HFFc6 (cell line): ENCODE measurements around the gene CHRM4. TPM values are rescaled to one million over a fixed set of nuclear protein-coding genes. Genes with fewer than 3 reads are reported as not detected.

Experiments
- DNase-seq: peaks from one replicate; pipeline ENCODE4 v3.0.0-alpha.2; 2018
- H3K27ac Mint-ChIP-seq: 2 replicates; pipeline ENCODE4 v1.8.0; 2020; ENCODE audit warnings: mild to moderate bottlenecking, mixed read lengths
- H3K27me3 Mint-ChIP-seq: 2 replicates; pipeline ENCODE4 v1.8.0; 2021; ENCODE audit warnings: mild to moderate bottlenecking, moderate library complexity, mixed read lengths; ENCODE audit not compliant: insufficient read depth
- H3K36me3 Mint-ChIP-seq: 2 replicates; pipeline ENCODE4 v1.8.0; 2021; ENCODE audit warnings: low read depth, mixed read lengths
- H3K4me1 Mint-ChIP-seq: 2 replicates; pipeline ENCODE4 v1.8.0; 2020; ENCODE audit warnings: low read depth, mixed read lengths
- H3K4me3 Mint-ChIP-seq: 2 replicates; pipeline ENCODE4 v1.8.0; 2020; ENCODE audit warnings: mild to moderate bottlenecking, moderate library complexity, mixed read lengths
- H3K9me3 Mint-ChIP-seq: 2 replicates; pipeline ENCODE4 v1.8.0; 2020; ENCODE audit warnings: mild to moderate bottlenecking, mixed read lengths
- total RNA-seq, 6 experiments: library from RNA; stranded (reverse); fragmentation: NEBNext Ultra II Directional; extraction: Animal tissue kit (Norgen Biotek cat#: 25700); gene quantifications; 2 replicates in 1 of 6; 3 replicates in 5 of 6; pipeline ENCODE4 v1.2.3, GENCODE V29; 2021
- TF ChIP-seq, protein P1 (sequence below): fragments of 200-600 bp; sonication (generic); IDR thresholded peaks from 2 replicates; pipeline ENCODE4 v1.5.0; 2021; ENCODE audit warnings: antibody characterized with exemption, mild to moderate bottlenecking

CHRM4 gene
- total RNA-seq, 6 experiments from 2014 or later: not detected

DNA sequence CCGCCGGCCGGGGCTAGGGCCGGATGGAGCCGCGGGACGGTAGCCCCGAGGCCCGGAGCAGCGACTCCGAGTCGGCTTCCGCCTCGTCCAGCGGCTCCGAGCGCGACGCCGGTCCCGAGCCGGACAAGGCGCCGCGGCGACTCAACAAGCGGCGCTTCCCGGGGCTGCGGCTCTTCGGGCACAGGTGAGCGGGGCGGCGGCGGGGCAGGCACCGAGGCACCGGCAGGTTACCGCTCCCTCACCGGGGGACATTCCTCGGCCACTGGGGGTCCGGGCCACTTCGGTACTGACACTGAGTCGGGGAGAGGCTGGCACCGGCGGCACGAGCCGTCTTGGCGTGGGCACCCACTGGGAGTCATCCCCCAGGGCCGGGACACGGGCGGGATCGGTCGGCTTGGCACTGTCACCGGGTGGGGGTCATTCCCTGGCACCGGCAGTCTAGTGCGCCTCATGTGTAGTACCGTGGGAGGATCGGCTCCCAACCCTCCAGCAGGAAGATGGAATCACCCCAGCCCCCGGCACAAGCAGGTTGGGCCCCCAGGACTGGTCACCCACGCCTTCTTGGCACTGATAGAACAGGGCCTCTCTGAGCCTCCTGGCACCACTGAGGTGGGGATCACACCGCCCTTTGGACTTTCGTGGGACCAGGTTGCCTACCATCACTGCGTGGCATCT lies 43.8 kb downstream of the CHRM4 start:
- TF ChIP-seq, protein P1, sequence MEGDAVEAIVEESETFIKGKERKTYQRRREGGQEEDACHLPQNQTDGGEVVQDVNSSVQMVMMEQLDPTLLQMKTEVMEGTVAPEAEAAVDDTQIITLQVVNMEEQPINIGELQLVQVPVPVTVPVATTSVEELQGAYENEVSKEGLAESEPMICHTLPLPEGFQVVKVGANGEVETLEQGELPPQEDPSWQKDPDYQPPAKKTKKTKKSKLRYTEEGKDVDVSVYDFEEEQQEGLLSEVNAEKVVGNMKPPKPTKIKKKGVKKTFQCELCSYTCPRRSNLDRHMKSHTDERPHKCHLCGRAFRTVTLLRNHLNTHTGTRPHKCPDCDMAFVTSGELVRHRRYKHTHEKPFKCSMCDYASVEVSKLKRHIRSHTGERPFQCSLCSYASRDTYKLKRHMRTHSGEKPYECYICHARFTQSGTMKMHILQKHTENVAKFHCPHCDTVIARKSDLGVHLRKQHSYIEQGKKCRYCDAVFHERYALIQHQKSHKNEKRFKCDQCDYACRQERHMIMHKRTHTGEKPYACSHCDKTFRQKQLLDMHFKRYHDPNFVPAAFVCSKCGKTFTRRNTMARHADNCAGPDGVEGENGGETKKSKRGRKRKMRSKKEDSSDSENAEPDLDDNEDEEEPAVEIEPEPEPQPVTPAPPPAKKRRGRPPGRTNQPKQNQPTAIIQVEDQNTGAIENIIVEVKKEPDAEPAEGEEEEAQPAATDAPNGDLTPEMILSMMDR: no peak
- Mint-ChIP-seq H3K36me3 (no peaks in the 10 kb centered on the region; the same call in 1 of the 2 replicates), H3K9me3 (no peaks in the 10 kb centered on the region), H3K27ac (peak overlapping the region; percentile 42; the same call in 1 of the 2 replicates), H3K4me1 (peaks cover 22% of the 10 kb centered on the region), H3K27me3 (peaks cover 11% of the 10 kb centered on the region), H3K4me3 (peak overlapping the region; percentile 86)
- no peak for DNase-seq

DNA sequence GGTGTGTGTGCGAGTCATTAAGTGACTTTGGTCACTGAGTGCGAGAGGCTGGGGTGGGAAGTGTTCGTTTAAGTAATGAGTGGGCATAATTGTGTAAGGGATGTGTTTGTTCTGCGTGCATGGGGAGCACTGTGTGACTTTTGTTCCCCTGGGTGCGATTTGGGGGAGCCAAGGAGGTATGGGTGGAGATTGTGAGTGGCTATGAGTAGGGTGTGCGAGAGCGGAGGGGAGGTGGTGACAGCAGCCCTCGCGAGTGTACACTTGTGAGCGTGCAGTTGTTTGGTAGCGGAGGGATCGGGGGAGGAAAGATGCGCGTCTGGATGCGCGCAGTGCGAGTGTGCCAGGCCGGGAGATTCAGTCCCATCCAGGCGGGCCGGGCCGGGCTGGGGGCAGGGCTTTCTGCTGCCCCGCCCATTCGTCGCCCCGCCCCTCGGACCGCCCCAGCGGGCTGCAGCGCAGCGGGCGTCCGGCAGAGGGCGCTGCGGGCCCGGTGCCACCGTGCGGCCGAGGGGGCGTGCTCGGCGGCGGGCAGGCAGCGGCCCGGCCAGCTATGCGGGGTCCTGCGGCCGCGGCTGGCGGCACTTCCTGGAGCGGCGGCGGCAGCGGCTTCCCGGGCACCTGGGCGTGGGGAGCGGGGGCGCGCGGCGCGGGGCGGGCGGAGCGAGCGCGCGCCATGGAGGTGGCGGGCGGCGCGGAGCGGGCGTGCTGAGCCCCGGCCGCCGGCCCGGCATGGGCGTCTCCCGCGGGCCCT lies 44.5 kb downstream of the CHRM4 start, which contains the start of gene DGKZ:
Gene DGKZ, plus strand, starts transcription at position 578 of the 751 bp plus-strand sequence. CDS start 197 bp downstream, outside the sequence.
- Mint-ChIP-seq H3K36me3 (no peaks in the 10 kb centered on the region; the same call in 1 of the 2 replicates), H3K27ac (peak within 1 kb of the TSS; percentile 42; the same call in 1 of the 2 replicates), H3K4me1 (peaks cover 26% of the 10 kb centered on the region), H3K9me3 (no peaks in the 10 kb centered on the region), H3K27me3 (peaks cover 11% of the 10 kb centered on the region), H3K4me3 (peak within 1 kb of the TSS; percentile 86)
- DNase-seq: peak; percentile 66
- TF ChIP-seq, protein P1: peak; percentile 81

DNA sequence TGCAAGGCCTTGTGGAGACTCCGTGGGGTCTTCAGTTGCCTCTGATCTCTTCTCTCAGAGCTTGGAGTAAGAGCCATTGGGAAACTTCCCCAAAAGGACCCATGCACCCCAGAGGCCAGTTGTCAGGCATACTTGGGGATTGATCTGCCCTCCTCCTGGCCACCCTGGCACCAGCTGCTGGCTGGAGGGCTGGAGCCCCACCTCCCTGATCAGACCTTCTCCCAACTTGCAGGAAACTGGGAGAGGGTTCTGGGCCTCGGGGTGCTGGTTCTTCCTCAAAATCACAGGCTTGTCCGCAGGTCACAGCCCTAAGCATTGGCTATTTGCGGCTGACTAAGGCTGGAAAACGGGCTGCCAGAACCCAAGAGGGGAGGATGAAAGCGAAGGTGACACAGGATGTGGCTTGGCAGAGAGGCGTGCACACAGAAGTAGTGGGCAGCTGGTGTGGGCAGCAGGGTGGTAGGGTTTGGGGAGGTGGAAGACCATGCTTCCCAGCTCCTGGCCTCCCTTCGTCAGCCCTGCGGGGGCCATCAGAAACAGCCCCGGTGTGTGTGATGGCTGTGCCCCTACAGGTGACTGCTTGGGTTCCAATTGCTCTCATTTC lies 45.6 kb downstream of the CHRM4 start:
- TF ChIP-seq, protein P1: no peak
- H3K27ac Mint-ChIP-seq: no peak overlapping the region
- H3K4me3 Mint-ChIP-seq: no peak overlapping the region
- peaks cover 11% of the 10 kb centered on the region for H3K27me3 Mint-ChIP-seq
- no peak for DNase-seq
- H3K4me1 Mint-ChIP-seq: peaks cover 28% of the 10 kb centered on the region
- H3K36me3 Mint-ChIP-seq: no peaks in the 10 kb centered on the region; the same call in 1 of the 2 replicates
- no peaks in the 10 kb centered on the region for H3K9me3 Mint-ChIP-seq

DNA sequence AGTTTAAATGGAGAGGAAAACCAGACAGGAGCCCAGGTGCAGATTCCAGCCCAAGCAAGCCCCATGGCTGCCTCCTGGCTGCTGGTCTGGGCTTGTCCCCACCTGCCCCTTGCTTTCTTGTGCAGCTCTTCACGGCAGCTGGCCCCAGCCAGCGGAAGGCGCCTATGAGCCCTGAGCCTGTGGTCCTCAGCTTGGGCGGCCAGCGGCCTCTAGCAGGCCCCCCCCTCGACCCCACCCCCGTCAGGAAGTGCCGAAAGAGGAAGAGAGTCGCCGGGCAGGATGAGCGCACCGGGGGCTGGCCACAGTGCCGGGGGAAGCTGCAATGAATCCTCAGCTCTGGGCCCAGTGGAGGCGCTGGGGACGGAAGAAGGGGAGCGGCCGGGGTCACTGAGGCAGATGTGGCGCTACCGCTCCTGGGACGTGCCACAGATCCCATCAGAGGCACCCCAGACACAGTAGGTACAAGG lies 46.4 kb downstream of the CHRM4 start:
- no peak for DNase-seq
- Mint-ChIP-seq H3K9me3 (no peaks in the 10 kb centered on the region), H3K27me3 (peaks cover 11% of the 10 kb centered on the region), H3K27ac (no peak overlapping the region), H3K4me3 (no peak overlapping the region), H3K4me1 (peaks cover 28% of the 10 kb centered on the region), H3K36me3 (no peaks in the 10 kb centered on the region; the same call in 1 of the 2 replicates)
- TF ChIP-seq, protein P1: no peak

DNA sequence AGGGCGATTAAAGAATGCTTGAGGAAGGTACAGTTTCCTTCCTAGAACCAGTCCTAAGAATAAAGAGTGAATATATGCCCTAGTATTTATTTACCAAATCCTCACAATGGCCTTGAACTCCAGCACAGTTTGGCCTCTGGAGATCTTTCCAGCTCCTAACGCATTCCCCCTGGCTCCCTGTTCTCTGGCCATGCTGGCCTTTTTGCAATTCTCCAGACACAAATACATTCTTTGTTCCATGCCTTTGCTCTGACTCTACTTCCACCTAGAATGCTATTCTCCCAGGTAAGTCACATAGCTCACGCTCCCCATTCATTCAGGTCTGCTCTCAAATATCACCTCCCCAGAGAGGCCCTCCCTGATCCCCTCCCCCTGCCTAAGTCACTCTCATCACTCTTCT lies 48.1 kb downstream of the CHRM4 start:
- no peaks in the 10 kb centered on the region; the same call in 1 of the 2 replicates for H3K36me3 Mint-ChIP-seq
- no peak overlapping the region for H3K4me3 Mint-ChIP-seq
- no peak for DNase-seq
- H3K9me3 Mint-ChIP-seq: no peaks in the 10 kb centered on the region
- TF ChIP-seq, protein P1: no peak
- no peak overlapping the region for H3K27ac Mint-ChIP-seq
- H3K4me1 Mint-ChIP-seq: peaks cover 29% of the 10 kb centered on the region
- H3K27me3 Mint-ChIP-seq: peaks cover 15% of the 10 kb centered on the region
